IPS DF 4.7 (cell line): ENCODE measurements around the gene SLC15A1.
"Not testable (repeated sequence)": the region's sequence is repeated elsewhere in the genome, so short reads cannot be mapped to it uniquely, and the experiment has no call there.

Experiments used
- DNase-seq: peaks from one replicate; pipeline ENCODE4 v3.0.0-alpha.2; 2013; ENCODE audit warnings: low spot score; ENCODE audit errors: extremely low read depth

Gene SLC15A1

DNA sequence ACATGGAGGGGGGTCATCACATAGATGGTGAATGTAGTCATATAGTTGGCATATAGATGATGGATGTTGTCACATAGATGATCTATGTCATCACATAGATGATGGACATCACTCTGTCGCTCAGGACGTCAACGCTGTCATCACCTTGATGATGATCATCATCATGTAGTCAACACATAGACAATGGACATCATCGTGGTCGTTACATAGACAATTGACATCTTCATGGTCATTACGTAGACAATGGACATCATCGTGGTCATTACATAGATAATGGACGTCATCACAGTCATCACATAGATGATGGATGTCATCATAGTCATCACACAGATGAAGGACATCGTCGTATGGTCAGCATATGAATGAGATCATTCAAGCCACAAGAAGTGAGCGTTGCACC is 28.6 kb upstream of the SLC15A1 start:
- no peak for DNase-seq

DNA sequence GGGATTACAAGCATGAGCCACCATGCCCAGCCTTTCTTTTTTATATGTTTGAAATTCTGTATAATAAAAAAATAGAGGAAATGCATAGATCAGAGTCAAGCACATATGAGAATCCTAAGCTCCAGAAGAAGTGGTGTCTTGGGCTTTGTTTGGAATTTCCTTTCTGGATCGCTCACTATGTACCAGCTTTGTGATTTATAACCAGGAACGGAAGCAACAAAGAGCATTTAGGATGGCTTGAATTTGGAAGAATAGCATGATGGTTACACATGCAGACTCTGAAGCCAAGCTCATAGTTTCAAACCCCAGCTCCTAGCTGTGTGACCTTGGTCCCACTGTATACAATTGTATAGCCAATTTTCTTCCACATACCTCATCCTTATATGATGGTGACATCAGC is 28.0 kb upstream of the SLC15A1 start:
- no peak for DNase-seq

DNA sequence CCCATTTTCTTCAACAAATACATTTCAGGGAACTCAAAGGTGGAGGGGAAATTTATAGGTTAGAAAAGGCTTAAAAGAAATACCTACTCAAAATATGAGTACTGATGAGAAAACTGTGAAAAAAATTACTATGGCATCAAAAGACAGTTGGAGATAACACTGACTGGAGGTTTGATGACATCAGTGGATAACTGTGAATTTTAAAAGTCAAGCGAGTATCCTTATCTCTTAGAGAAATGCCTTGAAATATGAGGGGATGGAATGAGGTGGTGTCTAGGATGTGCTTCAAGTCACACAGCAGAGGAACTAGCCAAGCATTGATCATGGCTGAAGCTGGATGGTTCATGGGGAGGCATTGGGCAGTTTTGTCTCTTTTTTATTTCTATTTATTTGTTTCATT is 27.2 kb upstream of the SLC15A1 start:
- no peak for DNase-seq

DNA sequence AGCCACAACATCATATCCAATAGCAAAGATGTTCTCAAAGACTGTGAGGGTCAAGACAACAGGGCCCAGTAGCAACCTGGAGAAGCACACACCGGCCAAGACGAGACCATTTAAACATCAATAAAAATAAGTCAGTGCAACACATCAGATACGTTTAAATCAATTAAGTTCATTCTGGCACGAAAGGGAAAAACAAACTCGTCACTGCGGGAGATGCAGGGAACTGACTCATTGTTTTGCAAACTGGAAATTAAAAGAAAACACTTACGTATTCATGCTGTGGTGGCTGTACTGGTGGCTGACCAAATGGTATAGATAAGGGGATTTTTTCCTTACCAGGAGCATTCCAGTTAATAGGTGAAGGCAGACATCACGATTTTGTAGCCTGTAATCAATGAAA is 26.3 kb upstream of the SLC15A1 start:
- DNase-seq: no peak

DNA sequence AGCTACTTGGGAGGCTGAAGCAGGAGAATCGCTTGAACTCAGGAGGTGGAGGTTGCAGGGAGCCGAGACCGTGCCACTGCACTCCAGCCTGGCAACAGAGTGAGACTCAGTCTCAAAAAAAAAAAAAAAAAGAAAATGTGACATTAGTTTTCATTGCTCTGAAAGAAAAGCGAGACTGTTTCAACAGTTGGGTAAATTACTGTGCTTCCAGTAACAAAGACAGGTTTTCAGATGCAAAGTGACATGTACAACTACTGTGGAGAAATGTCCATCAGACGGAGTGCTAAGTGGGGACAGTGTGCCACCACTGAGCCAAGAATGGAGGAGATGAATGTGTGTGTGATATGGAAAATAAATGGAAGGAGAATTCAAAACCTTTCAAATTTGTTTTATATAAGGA is 24.2 kb upstream of the SLC15A1 start:
- DNase-seq: no peak

DNA sequence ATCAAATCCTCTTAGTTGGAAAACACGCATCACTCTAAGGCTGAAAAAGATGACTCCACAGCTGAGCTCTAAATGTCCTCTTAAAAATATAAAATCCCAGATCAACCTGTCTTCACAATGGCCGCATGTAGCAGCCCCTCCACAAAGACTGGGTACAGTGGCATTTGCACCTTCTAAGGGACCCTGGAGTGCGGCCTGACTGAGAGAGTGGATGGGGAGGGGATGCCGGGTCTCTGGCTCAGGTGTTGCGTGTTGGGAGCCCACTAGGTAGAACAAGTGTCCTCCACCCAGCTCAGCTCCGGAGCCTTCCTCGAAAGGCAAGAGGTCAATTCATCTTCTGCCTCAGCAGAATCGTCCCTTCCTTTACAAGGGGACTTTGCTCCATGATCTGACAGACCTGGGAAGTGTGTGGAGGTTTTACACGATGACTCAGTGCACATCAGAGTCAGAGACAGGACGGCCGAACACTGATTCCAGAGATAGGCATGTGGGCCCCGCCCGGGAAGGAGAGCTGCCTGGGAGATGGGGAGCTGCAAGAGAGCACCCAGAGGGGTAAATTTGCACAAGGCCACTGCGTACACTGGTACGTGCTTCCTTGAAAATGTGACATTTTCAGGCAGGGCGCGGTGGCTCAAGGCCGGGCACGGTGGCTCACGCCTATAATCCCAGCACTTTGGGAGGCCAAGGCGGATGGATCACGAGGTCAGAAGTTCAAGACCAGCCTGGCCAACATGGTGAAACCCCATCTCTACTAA is 23.5 kb upstream of the SLC15A1 start:
- DNase-seq: no peak

DNA sequence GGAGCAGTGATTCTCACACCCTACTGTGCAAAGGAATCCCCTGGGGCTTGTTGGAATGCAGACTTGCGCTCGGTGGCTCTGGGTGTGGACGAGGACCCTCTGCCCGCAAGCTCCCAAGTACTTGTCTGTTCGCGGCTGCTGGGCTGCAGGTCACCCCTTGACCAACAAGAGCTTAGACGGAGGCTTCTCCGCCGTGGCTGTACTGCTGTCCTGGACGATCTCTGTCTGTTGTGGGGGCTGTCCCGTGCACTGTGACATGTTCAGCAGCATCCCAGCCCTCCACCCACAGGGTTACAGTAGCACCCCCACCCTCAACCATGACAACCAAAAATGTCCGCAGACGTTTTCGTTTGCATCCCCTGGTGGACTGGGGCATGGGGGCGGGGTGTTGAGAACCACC is 22.9 kb upstream of the SLC15A1 start:
- no peak for DNase-seq

DNA sequence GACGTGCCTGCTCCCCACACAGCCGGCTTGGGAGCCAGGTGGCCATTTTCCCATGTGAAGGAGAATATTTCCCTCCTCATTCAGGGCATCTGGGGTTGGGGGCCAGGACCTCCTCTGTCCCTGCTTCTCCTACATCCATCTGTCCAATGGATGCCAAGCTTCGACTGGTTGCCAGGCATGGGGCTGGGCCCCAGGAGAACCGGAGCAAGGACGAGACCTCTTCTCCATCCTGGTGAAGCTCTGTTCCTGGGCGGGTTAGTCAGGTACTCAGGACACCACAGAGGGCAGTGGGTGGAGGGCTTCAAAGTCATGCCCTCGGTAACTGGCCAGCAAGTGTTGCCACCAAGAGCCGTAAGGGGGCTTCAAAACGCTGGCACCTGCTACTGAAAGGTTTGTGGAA is 22.3 kb upstream of the SLC15A1 start:
- DNase-seq: no peak

DNA sequence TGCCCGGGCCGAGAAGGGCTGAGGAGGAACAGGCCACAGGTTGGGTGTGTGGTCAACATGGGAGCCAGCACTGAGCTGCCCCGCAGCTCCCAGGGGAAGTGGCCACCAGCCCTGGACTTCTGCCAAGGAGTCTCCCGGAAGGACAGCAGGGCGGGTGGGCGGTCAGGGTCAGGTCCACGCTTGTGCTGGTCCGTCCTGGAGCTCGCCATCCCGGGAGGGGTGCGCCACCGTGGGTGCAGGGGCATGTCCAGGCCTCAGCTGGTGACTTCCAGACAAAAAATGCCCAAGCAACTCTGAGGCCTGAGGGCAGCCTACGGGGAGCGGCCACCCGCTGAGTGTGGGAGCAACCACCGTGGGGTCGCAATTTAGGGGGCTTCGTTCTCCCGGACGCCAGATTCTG is 21.4 kb upstream of the SLC15A1 start:
- DNase-seq: no peak

DNA sequence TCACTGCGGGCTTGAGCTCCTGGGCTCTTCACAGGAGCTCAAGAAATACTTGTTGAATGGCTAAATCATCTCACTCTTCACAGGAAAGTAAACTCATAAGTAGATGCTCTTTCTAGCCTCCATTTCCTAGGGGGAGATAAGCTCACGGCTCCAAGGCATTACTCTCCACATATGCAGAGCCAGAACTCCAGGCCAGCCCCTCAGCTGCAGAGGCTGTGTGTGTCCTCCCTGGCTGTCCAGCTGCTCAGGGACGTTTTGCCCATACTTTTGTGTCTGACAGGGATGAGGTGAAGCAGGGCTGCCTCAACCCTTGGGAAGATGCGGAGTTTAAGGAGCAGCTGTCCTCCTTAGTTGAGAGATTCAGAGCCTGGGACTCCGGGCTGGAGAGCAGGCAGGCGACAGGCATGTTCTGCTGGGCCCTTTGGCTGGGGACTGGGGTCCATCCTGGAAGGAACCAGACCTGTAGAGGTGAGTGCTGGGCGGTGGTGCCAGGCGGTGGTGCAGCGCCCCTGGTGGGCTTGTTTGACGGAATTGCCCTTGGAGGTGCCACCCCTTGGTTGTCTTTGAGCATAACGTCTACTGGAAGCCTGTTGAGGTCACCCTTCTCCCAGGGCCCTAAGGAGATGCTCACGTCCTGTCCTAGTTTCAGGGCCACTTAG is 20.5 kb upstream of the SLC15A1 start:
- no peak for DNase-seq

DNA sequence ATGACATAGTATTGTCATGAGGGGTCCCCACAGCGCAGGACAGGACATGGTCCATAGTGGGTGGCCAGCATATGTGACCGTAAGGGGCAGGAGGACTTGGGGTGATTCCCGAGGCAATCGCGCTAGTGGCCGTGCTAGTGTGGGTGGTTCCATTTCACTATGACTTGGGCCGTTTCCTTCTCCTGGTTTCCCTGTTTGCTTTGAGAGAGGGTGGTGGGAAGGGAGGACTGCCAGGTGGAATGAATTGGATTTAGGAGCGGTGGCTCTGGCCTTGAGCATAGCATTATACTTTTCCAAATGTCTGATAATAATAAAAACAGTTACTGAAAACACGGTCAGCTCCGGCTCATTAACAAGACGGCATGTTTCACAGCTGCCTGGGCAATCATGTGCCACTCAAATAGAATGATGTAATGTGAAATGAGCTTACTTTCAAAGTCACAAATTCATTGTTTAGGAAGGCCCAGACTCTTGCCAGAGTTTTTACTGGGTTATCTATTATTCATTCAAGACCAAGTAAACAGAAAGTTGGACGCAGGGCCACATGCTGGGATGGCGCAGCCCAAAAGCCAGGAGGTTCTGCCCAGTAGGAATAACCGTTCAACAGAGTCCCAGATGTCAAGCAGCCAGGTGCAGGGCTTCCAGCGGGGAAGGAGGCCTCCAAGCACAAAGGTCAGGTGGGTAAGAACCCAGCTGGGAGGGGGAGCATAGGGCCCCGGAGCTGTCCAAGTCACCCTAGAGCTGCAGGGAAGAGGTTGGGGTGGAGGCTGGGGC is 19.6 kb upstream of the SLC15A1 start:
- DNase-seq: no peak

DNA sequence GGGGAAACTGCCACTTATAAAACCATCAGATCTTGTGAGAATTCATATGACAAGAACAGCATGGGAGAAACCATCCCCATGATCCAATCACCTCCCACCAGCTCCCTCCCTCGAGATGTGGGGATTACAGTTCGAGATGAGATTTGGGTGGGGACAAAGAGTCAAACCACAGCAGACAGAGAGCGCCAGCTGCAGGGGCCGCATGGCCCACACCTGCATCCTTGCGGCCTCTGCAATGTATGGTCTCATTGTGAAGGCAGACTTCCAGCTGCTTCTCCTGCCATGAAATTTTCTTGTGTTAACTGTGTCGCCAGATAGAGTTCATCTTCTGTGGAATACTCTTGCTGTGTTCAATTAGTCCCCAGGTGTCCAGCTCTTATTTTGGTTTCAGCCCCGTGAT is 17.3 kb upstream of the SLC15A1 start:
- no peak for DNase-seq

DNA sequence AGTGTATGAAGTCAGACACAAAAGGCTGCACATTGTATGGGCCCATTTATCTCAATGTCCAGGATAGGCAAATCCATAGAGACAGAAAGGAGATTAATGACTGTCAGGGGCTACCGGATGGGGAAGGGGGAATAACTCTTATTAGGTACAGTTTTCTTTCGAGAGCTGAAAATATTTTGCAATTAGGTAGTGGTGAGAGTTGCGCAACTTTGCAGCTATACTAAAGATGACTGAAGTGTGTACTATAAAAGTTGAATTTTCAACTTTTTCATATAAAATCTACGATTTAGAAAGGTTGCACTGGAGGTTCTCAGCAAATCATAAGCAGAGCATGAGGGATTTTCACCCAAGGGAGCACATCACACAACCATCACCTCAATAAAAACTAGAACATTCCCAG is 16.1 kb upstream of the SLC15A1 start:
- no peak for DNase-seq

DNA sequence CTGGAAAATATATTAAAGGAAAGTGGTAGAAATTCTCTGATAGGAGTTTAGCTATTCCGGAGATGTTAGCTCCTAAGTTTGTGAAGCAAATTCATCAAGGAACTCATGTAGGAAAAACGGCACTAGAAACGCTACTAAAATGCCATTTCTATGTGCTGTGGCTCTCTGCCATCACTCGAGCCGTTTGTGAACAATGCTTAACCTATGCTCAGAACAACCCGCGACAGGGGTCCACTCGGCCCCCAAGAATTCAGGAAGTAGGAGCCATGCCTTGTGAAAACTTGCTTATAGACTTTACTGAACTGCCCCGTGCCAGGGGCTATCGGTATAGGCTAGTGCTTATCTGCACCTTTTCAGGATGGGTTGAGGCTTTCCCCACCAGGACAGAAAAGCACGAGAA is 14.2 kb upstream of the SLC15A1 start:
- no peak for DNase-seq

DNA sequence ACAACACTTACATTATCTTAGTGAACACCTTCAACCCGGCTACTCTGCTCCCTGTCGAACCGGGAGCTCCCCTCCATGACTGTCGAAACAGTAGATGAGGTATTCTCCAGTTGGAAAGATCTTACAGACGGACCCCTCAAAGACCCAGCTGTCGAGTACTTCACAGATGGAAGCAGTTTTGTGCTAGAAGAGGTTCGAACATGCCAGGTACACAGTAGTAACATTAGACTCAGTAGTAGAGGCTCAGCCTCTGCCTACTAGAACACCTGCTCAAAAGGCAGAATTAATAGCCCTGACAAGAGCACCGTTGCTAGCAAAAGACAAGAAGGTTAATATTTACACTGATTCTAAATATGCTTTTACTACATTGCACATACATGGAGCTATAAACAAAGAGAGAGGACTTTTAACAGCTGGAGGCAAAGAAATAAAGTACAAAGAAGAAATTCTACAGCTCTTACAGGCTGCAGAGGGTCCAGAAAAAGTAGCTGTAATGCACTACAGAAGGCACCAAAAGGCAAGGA is 13.6 kb upstream of the SLC15A1 start:
- no peak for DNase-seq

DNA sequence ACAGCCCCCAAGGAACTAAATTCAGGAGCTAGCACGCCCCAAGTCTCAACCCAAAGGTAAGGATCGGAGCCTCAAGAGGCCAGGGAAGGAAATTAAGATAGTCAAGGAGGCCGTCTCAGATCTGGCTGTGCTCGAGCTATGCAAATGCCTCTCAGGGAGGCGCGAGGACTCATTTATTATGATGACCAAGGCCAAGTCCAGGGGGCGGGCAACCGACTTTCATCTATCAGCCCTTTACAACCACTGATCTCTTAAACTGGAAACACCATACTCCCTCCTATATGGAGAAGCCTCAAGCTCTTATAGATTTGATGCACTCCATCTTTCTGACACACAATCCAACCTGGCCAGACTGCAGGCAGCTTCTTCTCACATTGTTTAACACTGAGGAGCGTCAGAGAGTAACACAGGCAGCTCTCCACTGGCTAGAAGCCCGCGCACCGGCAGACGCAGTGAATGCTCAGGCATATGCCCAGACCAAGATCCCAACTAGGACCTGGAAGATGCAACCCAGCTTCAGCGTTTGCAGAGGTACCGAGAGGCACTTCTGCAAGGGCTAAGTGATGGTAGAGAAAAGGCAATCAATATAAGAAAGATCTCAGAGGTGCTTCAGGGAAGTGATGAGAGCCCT is 9.6 kb upstream of the SLC15A1 start:
- DNase-seq: no peak

DNA sequence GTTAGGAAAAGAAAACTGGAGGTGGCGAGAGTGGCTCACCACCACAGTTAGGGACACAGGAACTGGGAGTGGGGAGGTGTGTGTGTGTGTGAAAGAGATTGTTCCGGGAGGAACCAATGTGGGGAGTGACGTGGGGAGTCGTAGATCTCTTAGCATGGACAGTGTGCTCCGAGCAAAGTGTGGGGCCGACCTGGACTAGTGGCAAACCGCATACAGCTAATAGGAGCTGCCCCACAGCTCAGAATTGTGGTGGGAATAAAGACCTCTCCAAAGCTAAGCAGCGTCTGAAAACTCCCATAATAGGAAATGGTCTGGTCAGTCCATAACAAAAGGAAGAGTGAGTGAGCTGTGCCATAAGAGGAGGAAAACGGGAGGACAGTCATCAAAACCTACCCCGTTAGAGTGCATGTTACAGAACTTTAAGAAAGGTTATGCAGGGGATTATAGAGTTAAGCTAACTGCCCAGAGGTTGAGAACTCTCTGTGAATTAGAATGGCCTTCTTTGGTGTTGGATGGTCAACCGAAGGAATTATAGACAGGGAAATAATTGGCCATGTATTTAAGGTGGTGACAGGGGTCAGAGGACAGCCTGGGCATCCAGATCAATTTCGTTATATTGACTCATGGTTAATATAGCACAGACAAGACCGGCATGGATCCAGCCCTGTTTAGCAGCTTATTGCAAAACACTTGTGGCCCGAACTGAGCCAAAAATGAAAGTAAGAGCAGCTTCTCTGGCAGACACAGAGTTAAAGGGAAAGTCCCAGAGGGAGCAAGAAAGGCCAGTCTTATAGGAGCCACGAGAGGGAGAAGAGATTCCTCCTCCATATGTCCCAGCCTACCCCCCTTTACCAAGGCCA is 8.9 kb upstream of the SLC15A1 start:
- no peak for DNase-seq

DNA sequence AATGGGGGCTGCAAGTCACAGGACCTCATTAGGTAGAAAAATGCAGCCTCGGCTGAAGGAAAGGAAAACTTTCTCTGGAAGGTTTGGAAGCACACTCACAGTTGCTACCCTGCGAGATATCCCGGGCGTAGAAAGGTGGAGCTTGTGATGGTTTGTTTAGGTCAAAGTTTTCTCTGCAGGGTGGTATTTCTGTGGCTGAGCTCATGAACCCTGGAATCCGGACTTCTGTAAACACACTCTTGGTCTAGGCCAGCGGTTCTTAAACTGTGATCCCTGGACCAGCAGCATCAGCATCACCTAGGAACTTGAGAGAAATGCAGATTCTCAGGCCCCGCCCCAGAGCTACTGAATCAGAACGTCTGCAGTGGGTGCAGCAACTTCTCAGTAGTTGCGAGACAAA is 3.3 kb upstream of the SLC15A1 start:
- DNase-seq: no peak

DNA sequence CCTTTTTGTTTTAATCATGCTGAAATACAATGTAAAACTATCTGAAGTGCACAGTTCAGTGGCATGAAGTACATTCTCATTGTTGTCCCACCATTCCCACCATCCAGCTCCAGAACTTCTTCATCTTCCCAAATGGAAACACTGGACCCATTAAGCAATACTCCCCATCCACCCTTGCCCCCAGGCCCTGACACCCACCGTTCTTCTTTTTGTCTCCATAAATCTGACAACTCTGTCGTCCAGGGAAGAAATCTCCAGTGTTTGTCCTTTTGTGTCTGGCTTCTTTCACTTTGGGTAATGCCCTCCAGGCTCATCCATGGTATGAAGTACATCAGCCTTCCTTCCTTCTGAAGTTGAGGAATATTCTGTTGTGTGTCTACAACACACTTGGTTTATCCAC is 2.6 kb upstream of the SLC15A1 start:
- no peak for DNase-seq

DNA sequence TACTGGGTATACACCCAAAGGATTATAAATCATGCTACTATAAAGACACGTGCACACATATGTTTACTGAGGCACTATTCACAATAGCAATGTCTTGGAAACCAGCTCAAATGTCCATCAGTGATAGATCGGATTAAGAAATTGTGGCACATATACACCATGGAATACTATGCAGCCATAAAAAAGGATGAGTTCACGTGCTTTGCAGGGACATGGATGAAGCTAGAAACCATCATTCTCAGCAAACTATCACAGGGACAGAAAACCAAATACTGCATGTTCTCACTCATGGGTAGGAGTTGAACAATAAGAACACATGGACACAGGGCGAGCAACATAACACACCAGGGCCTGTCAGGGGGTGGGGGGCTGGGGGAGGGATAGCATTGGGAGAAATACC is 2.0 kb upstream of the SLC15A1 start:
- DNase-seq: not testable (repeated sequence)
